ENCODE data around the gene TBATA. TPM values are rescaled to one million over a fixed set of nuclear protein-coding genes. Genes with fewer than 3 reads are reported as not detected.

Gene TBATA
- total and polyA plus RNA-seq, 2 of the 8 experiments (the other 6 are each of a cell fraction or from before 2014, with no cell fraction given), result not detected

GRCh38 chr10:70810967-70811366 is 25.8 kb upstream of the TBATA start:
- H3K23me2 ChIP-seq (ENCODE audit: low read depth, low read length), result no peaks in the 10 kb centered on the region; the same call in 1 of the 2 replicates
- DNase-seq (ENCODE audit: low read depth in 1 of 2, low spot score in 2 of 2) (no peak), FAIRE-seq (no peak)
- H4K5ac ChIP-seq (ENCODE audit: insufficient read length, low read depth, low read length), result no peak overlapping the region
- CTCF ChIA-PET (ENCODE audit: partially characterized antibody), result interaction anchor here (1.7 to 2.9 kb wide), 2 partner anchors 9 to 250 kb away, joined by 3 to 14 read pairs; no protein-coding TSS in a partner anchor
- H3K14ac ChIP-seq (ENCODE audit: insufficient read length), result no peak overlapping the region
- H2BK120ac ChIP-seq (replicated peaks; ENCODE audit: low read depth, low read length), result no peak overlapping the region
- H4K8ac ChIP-seq (ENCODE audit: extremely low read depth, insufficient read depth, low read length), result no peak overlapping the region
- H2AK5ac ChIP-seq (ENCODE audit: low read depth, low read length), result no peak overlapping the region
- no peak overlapping the region for H2BK15ac ChIP-seq (ENCODE audit: low read length)
- H3K4me3 ChIP-seq (ENCODE audit: extremely low read depth in 1 of 4, insufficient read depth in 2 of 4, low read depth in 3 of 4, low read length in 4 of 4), result no peak overlapping the region
- H3K56ac ChIP-seq (replicated peaks; ENCODE audit: insufficient read length, low read depth, low read length), result no peak overlapping the region
- H4K91ac ChIP-seq (replicated peaks; ENCODE audit: insufficient read length, low read length), result no peak overlapping the region
- 0% methylated on average over 1 of the region's 1 CpG; no CpG with 5 or more reads in 1 of the 2 experiments for WGBS, 2 experiments (ENCODE audit: extremely low coverage in 1 of 2, insufficient coverage in 1 of 2, insufficient read length in 1 of 2, insufficient replicate concordance in 2 of 2, low coverage in 1 of 2, low lambda C conversion rate in 2 of 2, missing lambda C conversion rate in 1 of 2)
- no peak overlapping the region for H3K27ac ChIP-seq (ENCODE audit: low read depth, low read length)
- POLR2A ChIA-PET (ENCODE audit: partially characterized antibody), result no interaction called here
- no peak overlapping the region for H3K4ac ChIP-seq (replicated peaks; ENCODE audit: insufficient read length, low read depth, low read length)
- no peaks in the 10 kb centered on the region for H3K36me3 ChIP-seq (ENCODE audit: control insufficient read depth in 2 of 4, insufficient read depth in 4 of 4, low read length in 3 of 4)
- no peak overlapping the region for H2BK20ac ChIP-seq (ENCODE audit: low read length)
- peaks cover 0 to 5% (median under 1%) of the 10 kb centered on the region in 4 experiments; a peak in 3 of 7 replicates for H3K4me1 ChIP-seq (replicated peaks in 1 of 4; ENCODE audit: control insufficient read depth in 3 of 4, insufficient read depth in 4 of 4, low read length in 3 of 4)
- no peak overlapping the region for H3K18ac ChIP-seq (ENCODE audit: extremely low read depth, low read length)
- H3K9me3 ChIP-seq (ENCODE audit: insufficient read depth in 2 of 2, low read depth in 1 of 2, low read length in 1 of 2), result no peaks in the 10 kb centered on the region
- TF ChIP-seq CTBP2 (IDR thresholded peaks at IDR 0.05; ENCODE audit: borderline replicate concordance, insufficient read depth, insufficient read length, low read length) (no peak), RNF2 (IDR thresholded peaks at IDR 0.05; ENCODE audit: borderline replicate concordance, low read depth, low read length, missing control alignments, poor library complexity, severe bottlenecking) (no peak), NANOG (IDR thresholded peaks at IDR 0.05; ENCODE audit: insufficient read depth, low read depth, low read length, poor library complexity, severe bottlenecking) (no peak)
- H2BK5ac ChIP-seq (ENCODE audit: low read depth, low read length), result no peak overlapping the region
- no peak overlapping the region; the same call in 1 of the 2 replicates for H2BK12ac ChIP-seq (ENCODE audit: low read depth, low read length)
- H3K23ac ChIP-seq (ENCODE audit: insufficient read length), result no peak overlapping the region
- no peaks in the 10 kb centered on the region for H3K79me1 ChIP-seq (ENCODE audit: low read depth, low read length)
- no peaks in the 10 kb centered on the region; a peak in 1 of 7 replicates for H3K27me3 ChIP-seq (replicated peaks in 1 of 4; ENCODE audit: control insufficient read depth in 3 of 4, extremely low read depth in 1 of 4, insufficient read depth in 3 of 4, low read length in 3 of 4)
- no peaks in the 10 kb centered on the region for H4K20me1 ChIP-seq (replicated peaks in 1 of 2; ENCODE audit: control insufficient read depth in 1 of 2, insufficient read depth in 2 of 2, low read length in 2 of 2)
- no peaks in the 10 kb centered on the region for H3K79me2 ChIP-seq (ENCODE audit: control insufficient read depth in 1 of 2, insufficient read depth in 2 of 2, low read length in 2 of 2)
- no peak overlapping the region for H2AFZ ChIP-seq (ENCODE audit: low read length)
- H3K9ac ChIP-seq (replicated peaks in 1 of 4; ENCODE audit: extremely low read depth in 1 of 4, low read depth in 3 of 4, low read length in 3 of 4), result no peak overlapping the region
- no peak overlapping the region for H3K4me2 ChIP-seq (ENCODE audit: insufficient read depth in 1 of 2, low read depth in 2 of 2, low read length in 2 of 2)

All from H1 (cell line).